GM19238 (cell line): ENCODE data around the gene BDNF.
"Not testable (repeated sequence)": the region's sequence is repeated elsewhere in the genome, so short reads cannot be mapped to it uniquely, and the experiment has no call there.

Experiments used
- DNase-seq: peaks from one replicate; pipeline ENCODE4 v3.0.0; 2011; ENCODE audit warnings: low spot score; ENCODE audit not compliant: insufficient read length

The BDNF gene

DNA sequence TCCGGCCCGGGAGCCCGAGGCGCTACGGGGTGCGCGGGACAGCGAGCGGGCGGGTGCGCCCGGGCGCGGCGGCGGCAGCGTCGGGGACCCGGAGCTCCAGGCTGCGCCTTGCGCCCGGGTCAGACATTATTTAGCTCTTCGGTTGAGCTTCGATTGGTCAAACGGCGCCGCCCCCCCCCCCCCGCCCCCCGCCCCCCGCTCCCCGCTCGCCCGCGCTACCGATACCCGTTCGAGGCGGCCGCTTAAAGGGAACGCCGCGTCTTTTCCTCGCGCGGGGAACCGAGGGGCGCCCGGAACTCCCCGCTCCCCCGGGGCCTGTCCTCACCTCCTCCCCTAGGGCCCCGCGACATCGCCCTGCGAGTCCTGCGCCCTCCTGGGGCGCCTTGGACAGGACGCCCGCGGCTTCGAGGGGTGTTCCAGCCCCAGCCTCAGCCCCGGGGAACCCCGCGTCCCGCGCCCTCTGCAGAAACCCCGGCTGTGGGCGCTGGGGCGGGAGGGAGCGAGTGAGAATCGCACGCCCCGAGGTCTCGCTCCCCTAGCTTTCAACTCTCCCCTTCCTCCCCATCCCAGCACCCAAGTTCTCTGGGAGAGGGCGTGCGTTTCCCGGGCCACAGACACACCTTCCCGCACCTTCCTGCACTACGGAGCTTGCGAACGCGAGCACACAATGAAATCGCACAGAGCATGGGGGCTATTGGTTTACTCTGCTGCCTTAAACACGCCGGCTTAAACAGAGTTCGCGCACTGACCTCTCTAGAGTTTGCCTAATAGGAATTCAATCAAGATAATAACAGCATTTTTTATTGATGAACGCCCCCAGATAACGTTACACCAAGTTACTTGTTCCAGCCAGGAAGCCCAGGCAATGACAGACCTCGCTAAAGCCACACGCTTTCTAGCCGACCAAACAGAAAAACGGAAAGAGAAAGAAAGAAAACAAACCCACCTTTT, at the start of gene BDNF:
Gene BDNF, minus strand, starts transcription at position 105 of the 951 bp plus-strand sequence. CDS start 41,891 bp downstream, outside the sequence.
- no peak for DNase-seq

DNA sequence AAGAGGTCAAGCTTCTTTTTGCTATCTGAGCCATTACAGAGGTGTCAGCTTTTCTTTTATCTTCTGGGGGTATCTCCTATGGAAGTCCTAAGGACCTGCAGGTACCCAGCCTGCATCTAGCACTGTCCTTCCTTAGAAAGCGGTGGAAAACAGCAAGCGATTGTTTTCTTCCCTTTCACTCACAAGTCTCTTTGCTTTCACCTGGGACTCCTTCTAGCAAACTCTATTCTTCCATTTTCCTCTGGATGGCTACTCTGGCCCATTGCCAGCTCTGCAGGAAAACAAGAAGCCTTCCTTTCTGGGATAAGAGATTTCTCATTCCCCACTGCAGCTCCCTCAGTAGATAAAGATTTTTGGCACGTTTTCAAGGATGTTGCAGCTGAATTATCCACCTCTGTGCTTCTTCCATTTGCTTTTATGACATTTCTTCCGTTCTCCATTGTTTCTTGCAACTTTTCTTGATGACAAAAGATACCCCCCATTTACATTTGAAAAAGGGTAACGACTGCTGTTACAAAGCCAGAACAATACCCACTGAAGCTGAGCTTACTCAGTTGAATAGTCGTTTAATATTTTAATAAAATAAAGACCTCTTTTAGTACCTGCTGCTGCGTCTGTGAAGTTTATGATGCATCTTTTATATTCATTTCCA, 40.2 kb upstream of the BDNF start:
- DNase-seq, result no peak

DNA sequence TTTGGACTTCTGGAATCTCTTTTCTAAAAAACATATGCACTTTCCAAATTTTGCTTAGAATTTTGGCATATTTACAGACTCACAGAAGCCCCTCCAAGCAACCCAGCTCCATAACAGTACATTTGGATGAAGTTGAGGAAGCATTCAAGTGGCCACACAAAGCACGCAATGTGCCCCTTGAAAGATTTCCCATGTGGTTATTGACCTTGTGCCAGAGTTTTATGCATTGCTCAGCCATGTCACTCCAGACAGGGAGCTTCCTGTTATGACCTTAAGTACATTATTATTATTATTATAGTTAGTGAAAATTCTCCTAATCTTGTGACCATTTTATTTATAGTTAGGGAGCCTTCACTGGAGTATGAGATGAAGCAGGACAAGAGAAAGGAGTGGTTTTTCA, 35.0 kb upstream of the BDNF start:
- no peak for DNase-seq

DNA sequence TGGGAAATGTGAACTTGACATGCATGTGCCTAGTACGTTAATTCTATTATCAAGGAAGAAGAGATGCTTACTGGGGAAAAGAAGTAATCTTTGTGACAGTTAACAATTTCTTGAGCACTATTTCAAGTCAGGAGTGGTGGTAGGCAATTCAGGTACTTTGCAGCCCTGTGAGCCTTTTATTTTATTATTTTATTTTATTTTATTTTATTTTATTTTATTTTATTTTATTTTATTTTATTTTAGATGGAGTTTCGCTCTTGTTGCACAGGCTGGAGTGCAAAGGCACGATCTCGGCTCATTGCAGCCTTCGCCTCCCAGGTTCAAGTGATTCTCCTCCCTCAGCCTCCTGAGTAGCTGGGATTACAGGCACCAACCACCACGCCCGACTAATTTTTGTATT, 31.5 kb upstream of the BDNF start:
- not testable (repeated sequence) for DNase-seq

GRCh38 chr11:27726981-27727380, 26.7 kb upstream of the BDNF start:
- no peak for DNase-seq

- DNase-seq, result no peak
Measured at GRCh38 chr11:27723687-27724086, 23.4 kb upstream of the BDNF start.

GRCh38 chr11:27722953-27723344, 22.7 kb upstream of the BDNF start:
- DNase-seq, result no peak

GRCh38 chr11:27722117-27722952, 22.1 kb upstream of the BDNF start:
- DNase-seq, result no peak

DNA sequence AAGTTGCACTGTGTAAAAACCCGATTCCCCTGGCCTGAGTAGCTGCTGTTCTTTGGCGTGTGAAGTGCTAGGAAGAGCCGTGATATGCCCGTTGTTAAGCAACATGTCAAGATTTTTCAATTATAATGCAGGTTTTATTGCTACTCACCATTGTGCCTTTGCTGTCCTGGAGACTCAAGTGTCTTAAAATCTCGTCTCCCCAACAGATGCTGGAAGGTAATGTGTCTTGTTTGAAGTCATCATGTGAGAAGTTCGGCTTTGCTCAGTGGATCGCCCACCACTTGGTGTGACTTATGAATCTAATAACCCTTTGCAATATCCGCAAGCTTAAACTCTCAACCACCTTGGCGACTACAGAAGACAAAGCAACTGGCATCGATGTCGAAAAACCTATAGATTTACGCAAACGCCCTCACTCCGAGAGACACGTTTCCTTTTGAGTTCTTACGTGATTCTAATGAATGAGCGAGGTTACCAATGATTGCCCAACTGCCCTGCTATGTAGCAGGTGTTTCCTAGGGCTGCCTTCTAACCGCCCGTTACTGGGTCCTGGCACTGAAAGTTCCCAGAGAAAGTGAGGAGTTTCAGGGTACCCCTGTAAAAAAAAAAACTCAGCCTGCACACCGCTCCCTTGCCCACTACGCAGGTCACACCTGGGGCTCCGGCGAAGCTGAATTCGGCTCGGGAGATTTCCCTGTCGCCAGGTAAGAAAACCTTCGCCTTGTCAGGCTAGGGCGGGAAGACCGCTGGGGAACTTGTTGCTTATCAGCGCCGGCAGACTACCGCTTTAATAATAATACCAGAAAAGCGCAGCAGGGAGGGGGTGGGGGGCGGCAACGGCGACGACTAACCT, 21.2 kb upstream of the BDNF start:
- DNase-seq, result no peak

DNA sequence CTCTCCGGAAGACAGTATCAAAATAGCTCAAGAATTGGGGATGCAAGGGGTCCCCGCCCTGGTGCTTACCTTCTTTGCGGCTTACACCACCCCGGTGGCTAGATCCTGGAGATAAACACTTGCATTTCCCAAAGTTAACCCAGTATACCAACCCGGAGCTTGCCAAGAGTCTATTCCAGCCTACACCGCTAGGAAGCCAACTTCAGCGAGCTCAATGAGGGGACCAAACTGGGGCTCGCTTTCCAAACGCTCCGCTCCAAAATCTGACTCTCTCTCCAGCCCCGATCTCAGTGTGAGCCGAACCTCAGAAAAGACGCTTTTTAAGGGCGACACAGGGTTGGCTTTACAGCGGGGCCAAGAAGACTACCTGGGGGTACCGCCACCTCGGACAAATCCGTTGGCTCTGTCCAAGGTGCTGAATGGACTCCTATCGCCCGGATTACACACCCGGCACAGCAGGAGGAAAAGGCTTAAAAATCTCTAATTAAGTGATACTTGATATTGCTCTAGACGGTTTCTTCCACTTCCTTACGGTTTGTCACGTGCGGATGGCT, 20.1 kb upstream of the BDNF start:
- DNase-seq, result no peak

DNA sequence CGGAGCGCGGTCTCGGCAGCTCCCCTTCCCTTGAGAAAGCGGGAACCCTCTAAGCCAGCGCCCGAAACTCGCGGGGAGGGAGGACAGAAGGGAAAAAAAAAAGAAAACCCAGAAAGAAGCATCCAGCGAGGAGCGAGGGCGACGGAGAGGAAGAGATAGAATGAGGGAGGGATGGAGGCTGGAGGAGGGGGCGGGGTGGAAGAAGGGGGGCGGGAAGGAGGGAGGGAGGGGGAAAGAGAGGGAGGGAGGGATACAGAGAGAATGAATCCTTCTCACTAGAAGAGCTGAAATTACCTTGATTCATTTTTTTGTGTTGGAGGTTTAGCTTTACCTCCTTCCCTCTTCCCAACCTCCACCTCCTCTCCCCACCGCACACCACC, 19.3 kb upstream of the BDNF start:
- no peak for DNase-seq

DNA sequence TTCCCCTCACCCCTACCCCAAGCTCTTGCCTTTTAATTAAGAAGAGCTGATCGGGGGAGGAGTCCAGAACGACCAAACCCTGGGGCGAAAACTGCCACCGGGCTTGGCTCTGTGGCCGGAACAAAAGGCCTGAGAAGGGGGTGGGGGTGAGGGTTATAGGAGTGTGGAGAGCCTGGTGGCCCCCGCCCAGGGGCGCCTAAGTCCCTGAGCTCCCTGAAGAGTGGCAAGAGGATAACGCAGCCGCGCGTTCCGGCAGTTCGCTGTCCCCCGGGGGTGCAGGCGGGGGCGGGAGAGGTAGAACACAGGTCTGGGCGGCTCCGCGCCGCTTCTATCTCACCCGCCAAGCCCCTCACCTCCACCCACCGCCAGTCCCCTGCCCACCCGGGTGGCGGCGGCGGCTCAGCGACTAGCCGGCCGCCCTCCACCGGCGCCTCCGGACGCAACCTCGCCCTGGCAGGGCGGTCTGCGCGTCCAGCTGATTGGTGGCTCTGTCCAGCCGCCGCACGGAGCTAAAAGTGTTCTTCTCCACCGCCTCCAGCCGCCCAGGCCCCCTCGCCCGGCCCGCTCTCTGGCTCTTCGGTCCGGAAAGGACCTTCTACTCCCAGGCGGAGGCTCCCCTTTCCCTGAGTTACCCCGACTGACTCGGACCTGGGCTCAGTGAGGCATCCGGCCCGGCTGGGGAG, 18.7 kb upstream of the BDNF start:
- DNase-seq, result no peak

DNA sequence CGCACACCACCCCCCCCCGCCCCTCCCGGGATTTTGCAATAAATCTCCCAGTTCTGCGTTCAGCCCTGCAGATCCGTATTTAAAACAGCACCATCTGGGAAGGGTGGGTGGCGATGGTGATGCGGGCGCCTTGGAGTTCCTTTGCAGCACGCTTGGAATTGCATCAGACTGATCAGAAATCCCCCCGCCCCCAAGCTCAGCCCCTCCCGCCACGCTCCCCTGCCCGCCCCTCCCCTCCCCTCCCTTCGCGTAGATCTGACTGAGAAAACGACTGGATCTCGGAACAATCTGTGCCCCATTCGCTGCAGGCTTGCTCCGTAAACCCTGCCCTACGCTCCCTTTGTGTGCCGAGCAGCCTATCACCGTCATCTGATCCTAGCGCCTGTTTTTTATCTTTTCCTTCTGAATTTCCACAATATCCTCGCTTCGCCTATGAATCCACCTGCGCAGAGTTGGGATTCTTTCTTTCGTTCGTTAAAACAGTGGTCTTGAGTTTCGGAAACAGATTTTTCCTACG, 18.1 kb upstream of the BDNF start:
- DNase-seq, result no peak

GRCh38 chr11:27717801-27718229, 17.6 kb upstream of the BDNF start:
- no peak for DNase-seq

GRCh38 chr11:27717377-27717776, 17.1 kb upstream of the BDNF start:
- no peak for DNase-seq

GRCh38 chr11:27716835-27717234, 16.6 kb upstream of the BDNF start:
- DNase-seq, result no peak

DNA sequence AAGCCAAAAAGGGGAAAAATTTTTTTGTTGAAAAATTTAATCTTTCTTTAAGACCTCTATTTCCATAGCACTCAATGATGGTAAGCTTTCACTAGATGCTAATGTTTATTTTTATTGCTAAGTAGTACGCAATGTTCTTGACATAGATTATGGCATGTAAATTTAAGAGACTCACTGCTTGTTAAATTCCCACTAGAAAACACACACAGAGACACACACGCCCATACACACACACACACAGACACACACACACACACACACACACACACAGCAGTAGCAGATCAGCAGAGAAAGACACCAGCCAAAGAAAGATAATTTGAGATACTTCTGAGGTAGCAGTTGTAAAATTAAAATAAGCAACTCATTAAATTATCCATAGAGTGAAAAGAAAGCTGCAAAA, 16.0 kb upstream of the BDNF start:
- no peak for DNase-seq

DNA sequence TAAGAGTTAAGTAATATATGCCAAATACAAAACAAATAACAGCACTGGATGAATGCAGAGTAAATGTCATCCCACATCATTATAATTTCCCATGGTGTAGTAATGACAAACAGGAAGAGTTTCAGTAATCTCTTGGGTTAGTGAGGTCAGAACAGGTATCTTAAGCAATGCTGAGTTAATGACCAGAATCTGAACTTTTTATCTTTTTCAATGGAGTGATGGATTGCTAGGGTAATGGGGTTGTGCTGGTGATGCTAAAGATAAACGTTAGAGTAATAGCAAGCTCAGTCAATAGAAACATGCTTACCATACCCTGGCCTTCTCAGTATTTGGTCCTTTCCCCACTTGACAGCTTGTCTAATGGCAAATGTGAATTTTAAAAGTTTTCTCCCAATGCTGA, 11.5 kb upstream of the BDNF start:
- no peak for DNase-seq

- DNase-seq, result no peak
Measured at GRCh38 chr11:27710536-27710935, 10.3 kb upstream of the BDNF start.

DNA sequence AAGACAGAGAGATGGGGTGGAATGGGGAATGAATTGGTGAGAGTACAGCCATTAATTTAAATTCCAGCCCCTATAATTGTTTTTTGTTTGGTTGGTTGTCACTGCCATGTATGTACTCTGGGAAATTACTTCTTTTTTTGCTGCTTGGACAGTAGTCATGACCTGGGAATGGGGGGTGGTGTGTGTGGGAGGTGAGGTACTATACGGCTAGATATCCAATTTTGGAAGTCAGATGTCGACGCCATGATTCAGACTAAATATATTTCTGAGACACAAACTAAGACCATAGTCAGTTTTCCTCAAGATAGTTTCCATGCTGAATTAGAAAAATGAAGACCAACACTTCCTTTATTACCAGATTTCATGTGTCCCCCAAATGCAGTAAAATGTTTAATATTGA, 7.4 kb upstream of the BDNF start:
- DNase-seq, result no peak
